Measurements from ENCODE around the gene RSPH9.
A peak's percentile ranks its signal among the peaks of the same experiment; 100 is the strongest.

Gene RSPH9

GRCh38 chr6:43674291-43674690, 29.5 kb downstream of the RSPH9 start:
- H3K27ac ChIP-seq (ENCODE audit: low read depth, low read length) = no peak overlapping the region
- peaks cover 45% of the 10 kb centered on the region for H3K36me3 ChIP-seq (ENCODE audit: control insufficient read depth, insufficient read depth, low read length)
- H3K27me3 ChIP-seq (ENCODE audit: control insufficient read depth, insufficient read depth, low read length) = no peaks in the 10 kb centered on the region
- H3K4me1 ChIP-seq (ENCODE audit: control insufficient read depth, insufficient read depth, low read length) = peaks cover 4% of the 10 kb centered on the region
- H3K4me3 ChIP-seq (ENCODE audit: low read length) = no peak overlapping the region
- H3K9ac ChIP-seq (ENCODE audit: low read length) = no peak overlapping the region

GRCh38 chr6:43674921-43675320, 30.1 kb downstream of the RSPH9 start:
- Histone ChIP-seq H3K36me3 (ENCODE audit: control insufficient read depth, insufficient read depth, low read length) (peaks cover 45% of the 10 kb centered on the region), H3K4me1 (ENCODE audit: control insufficient read depth, insufficient read depth, low read length) (peaks cover 2% of the 10 kb centered on the region), H3K4me3 (ENCODE audit: low read length) (no peak overlapping the region), H3K27ac (ENCODE audit: low read depth, low read length) (no peak overlapping the region), H3K9ac (ENCODE audit: low read length) (no peak overlapping the region), H3K27me3 (ENCODE audit: control insufficient read depth, insufficient read depth, low read length) (no peaks in the 10 kb centered on the region)

- Histone ChIP-seq H3K9ac (ENCODE audit: low read length) (no peak overlapping the region), H3K4me1 (ENCODE audit: control insufficient read depth, insufficient read depth, low read length) (no peaks in the 10 kb centered on the region), H3K4me3 (ENCODE audit: low read length) (no peak overlapping the region), H3K27ac (ENCODE audit: low read depth, low read length) (no peak overlapping the region), H3K36me3 (ENCODE audit: control insufficient read depth, insufficient read depth, low read length) (peaks cover 33% of the 10 kb centered on the region), H3K27me3 (ENCODE audit: control insufficient read depth, insufficient read depth, low read length) (no peaks in the 10 kb centered on the region)
These were observed 32.2 kb downstream of the RSPH9 start for GRCh38 chr6:43676962-43677606.

- H3K4me3 ChIP-seq (ENCODE audit: low read length) = no peak overlapping the region
- no peak overlapping the region for H3K9ac ChIP-seq (ENCODE audit: low read length)
- no peaks in the 10 kb centered on the region for H3K27me3 ChIP-seq (ENCODE audit: control insufficient read depth, insufficient read depth, low read length)
- no peak overlapping the region for H3K27ac ChIP-seq (ENCODE audit: low read depth, low read length)
- H3K4me1 ChIP-seq (ENCODE audit: control insufficient read depth, insufficient read depth, low read length) = no peaks in the 10 kb centered on the region
- peaks cover 33% of the 10 kb centered on the region for H3K36me3 ChIP-seq (ENCODE audit: control insufficient read depth, insufficient read depth, low read length)
These were observed 32.9 kb downstream of the RSPH9 start for GRCh38 chr6:43677759-43678158.

GRCh38 chr6:43678341-43678740, 33.5 kb downstream of the RSPH9 start:
- Histone ChIP-seq H3K4me3 (ENCODE audit: low read length) (no peak overlapping the region), H3K9ac (ENCODE audit: low read length) (no peak overlapping the region), H3K27me3 (ENCODE audit: control insufficient read depth, insufficient read depth, low read length) (no peaks in the 10 kb centered on the region), H3K36me3 (ENCODE audit: control insufficient read depth, insufficient read depth, low read length) (peaks cover 33% of the 10 kb centered on the region), H3K4me1 (ENCODE audit: control insufficient read depth, insufficient read depth, low read length) (no peaks in the 10 kb centered on the region), H3K27ac (ENCODE audit: low read depth, low read length) (no peak overlapping the region)

GRCh38 chr6:43679057-43679456, 34.2 kb downstream of the RSPH9 start:
- Histone ChIP-seq H3K36me3 (ENCODE audit: control insufficient read depth, insufficient read depth, low read length) (peaks cover 30% of the 10 kb centered on the region), H3K27ac (ENCODE audit: low read depth, low read length) (no peak overlapping the region)

GRCh38 chr6:43680308-43681200, 35.7 kb downstream of the RSPH9 start:
- Histone ChIP-seq H3K4me1 (ENCODE audit: control insufficient read depth, insufficient read depth, low read length) (no peaks in the 10 kb centered on the region), H3K36me3 (ENCODE audit: control insufficient read depth, insufficient read depth, low read length) (peaks cover 15% of the 10 kb centered on the region), H3K4me3 (ENCODE audit: low read length) (no peak overlapping the region), H3K27ac (ENCODE audit: low read depth, low read length) (no peak overlapping the region), H3K27me3 (ENCODE audit: control insufficient read depth, insufficient read depth, low read length) (no peaks in the 10 kb centered on the region), H3K9ac (ENCODE audit: low read length) (no peak overlapping the region)

More at GRCh38 chr6:43679057-43679456, 34.2 kb downstream of the RSPH9 start:
- H3K27me3 ChIP-seq (ENCODE audit: control insufficient read depth, insufficient read depth, low read length) = no peaks in the 10 kb centered on the region
- H3K4me3 ChIP-seq (ENCODE audit: low read length) = no peak overlapping the region
- no peaks in the 10 kb centered on the region for H3K4me1 ChIP-seq (ENCODE audit: control insufficient read depth, insufficient read depth, low read length)
- no peak overlapping the region for H3K9ac ChIP-seq (ENCODE audit: low read length)

- H3K36me3 ChIP-seq (ENCODE audit: control insufficient read depth, insufficient read depth, low read length) = peaks cover 12% of the 10 kb centered on the region
These were observed 36.5 kb downstream of the RSPH9 start for GRCh38 chr6:43681303-43681702.

GRCh38 chr6:43682724-43683429, 38.0 kb downstream of the RSPH9 start:
- Histone ChIP-seq H3K27me3 (ENCODE audit: control insufficient read depth, insufficient read depth, low read length) (no peaks in the 10 kb centered on the region), H3K4me1 (ENCODE audit: control insufficient read depth, insufficient read depth, low read length) (peaks cover 5% of the 10 kb centered on the region), H3K9ac (ENCODE audit: low read length) (no peak overlapping the region), H3K36me3 (ENCODE audit: control insufficient read depth, insufficient read depth, low read length) (peaks cover 4% of the 10 kb centered on the region), H3K4me3 (ENCODE audit: low read length) (no peak overlapping the region), H3K27ac (ENCODE audit: low read depth, low read length) (no peak overlapping the region)

More at GRCh38 chr6:43681303-43681702, 36.5 kb downstream of the RSPH9 start:
- Histone ChIP-seq H3K27me3 (ENCODE audit: control insufficient read depth, insufficient read depth, low read length) (no peaks in the 10 kb centered on the region), H3K9ac (ENCODE audit: low read length) (no peak overlapping the region), H3K27ac (ENCODE audit: low read depth, low read length) (no peak overlapping the region), H3K4me3 (ENCODE audit: low read length) (no peak overlapping the region), H3K4me1 (ENCODE audit: control insufficient read depth, insufficient read depth, low read length) (no peaks in the 10 kb centered on the region)

GRCh38 chr6:43683708-43684455, 39.0 kb downstream of the RSPH9 start:
- no peak overlapping the region for H3K27ac ChIP-seq (ENCODE audit: low read depth, low read length)

GRCh38 chr6:43687079-43687436, 42.2 kb downstream of the RSPH9 start:
- H3K27ac ChIP-seq (ENCODE audit: low read depth, low read length) = peak overlapping the region; percentile 70
- H3K4me3 ChIP-seq (ENCODE audit: low read length) = peak overlapping the region; percentile 74
- H3K9ac ChIP-seq (ENCODE audit: low read length) = peak overlapping the region; percentile 43
- H3K27me3 ChIP-seq (ENCODE audit: control insufficient read depth, insufficient read depth, low read length) = no peaks in the 10 kb centered on the region
- no peaks in the 10 kb centered on the region for H3K36me3 ChIP-seq (ENCODE audit: control insufficient read depth, insufficient read depth, low read length)
- peaks cover 10% of the 10 kb centered on the region for H3K4me1 ChIP-seq (ENCODE audit: control insufficient read depth, insufficient read depth, low read length)

More at GRCh38 chr6:43683708-43684455, 39.0 kb downstream of the RSPH9 start:
- Histone ChIP-seq H3K4me1 (ENCODE audit: control insufficient read depth, insufficient read depth, low read length) (peaks cover 10% of the 10 kb centered on the region), H3K27me3 (ENCODE audit: control insufficient read depth, insufficient read depth, low read length) (no peaks in the 10 kb centered on the region), H3K9ac (ENCODE audit: low read length) (no peak overlapping the region), H3K4me3 (ENCODE audit: low read length) (no peak overlapping the region), H3K36me3 (ENCODE audit: control insufficient read depth, insufficient read depth, low read length) (no peaks in the 10 kb centered on the region)
